Trophoblast cell (in vitro differentiated cells and primary cell): Measurements from ENCODE around the gene NMT1.

Source experiments
- DNase-seq, 2 donors: peaks; one replicate each; pipeline ENCODE4 v3.0.0-alpha.2; 2016
- H2AFZ ChIP-seq: 2 replicates; pipeline ENCODE4 v1.6.1; 2013; ENCODE audit warnings: low read length, moderate library complexity, mild to moderate bottlenecking; ENCODE audit not compliant: insufficient read depth, poor library complexity
- H2AK5ac ChIP-seq: 2 replicates; pipeline ENCODE4 v1.6.1; 2013; ENCODE audit warnings: mild to moderate bottlenecking, low read length
- H2BK120ac ChIP-seq: 2 replicates; pipeline ENCODE4 v1.6.1; 2013; ENCODE audit warnings: low read length, mild to moderate bottlenecking, moderate library complexity; ENCODE audit not compliant: insufficient read depth, poor library complexity
- H2BK12ac ChIP-seq: 2 replicates; pipeline ENCODE4 v1.6.1; 2013; ENCODE audit warnings: mild to moderate bottlenecking, low read length, moderate library complexity
- H2BK5ac ChIP-seq: 2 replicates; pipeline ENCODE4 v1.6.1; 2013; ENCODE audit warnings: low read length, low read depth, moderate library complexity, mild to moderate bottlenecking; ENCODE audit not compliant: poor library complexity
- H3K14ac ChIP-seq: 2 replicates; pipeline ENCODE4 v1.6.1; 2013; ENCODE audit warnings: mild to moderate bottlenecking, low read length
- H3K18ac ChIP-seq: 2 replicates; pipeline ENCODE4 v1.6.1; 2013; ENCODE audit warnings: mild to moderate bottlenecking, low read length
- H3K23ac ChIP-seq: 2 replicates; pipeline ENCODE4 v1.6.1; 2013; ENCODE audit warnings: low read length
- H3K27ac ChIP-seq: 2 replicates; pipeline ENCODE4 v1.5.1; 2013; ENCODE audit warnings: low read depth, mild to moderate bottlenecking, inconsistent platforms, low read length, moderate library complexity
- H3K27me3 ChIP-seq: 2 replicates; pipeline ENCODE4 v1.6.1; 2013; ENCODE audit warnings: inconsistent platforms, mild to moderate bottlenecking, low read length, moderate library complexity; ENCODE audit not compliant: insufficient read depth
- H3K36me3 ChIP-seq, 2 experiments: 1 replicate in 1 of 2; 2 replicates in 1 of 2; pipeline ENCODE4 v1.6.1; 2013; ENCODE audit warnings: low read length in 2 of 2, mild to moderate bottlenecking in 2 of 2, moderate library complexity in 1 of 2; ENCODE audit not compliant: insufficient read depth in 2 of 2, control insufficient read depth in 1 of 2
- H3K4ac ChIP-seq: 2 replicates; pipeline ENCODE4 v1.6.1; 2013; ENCODE audit warnings: low read depth, mild to moderate bottlenecking, low read length, moderate library complexity
- H3K4me1 ChIP-seq, 2 experiments: 1 replicate in 1 of 2; 2 replicates in 1 of 2; pipeline ENCODE4 v1.6.1; 2013; ENCODE audit warnings: low read length in 2 of 2, mild to moderate bottlenecking in 2 of 2, moderate library complexity in 1 of 2; ENCODE audit not compliant: insufficient read depth in 2 of 2, control insufficient read depth in 1 of 2
- H3K4me2 ChIP-seq: 2 replicates; pipeline ENCODE4 v1.6.1; 2013; ENCODE audit warnings: inconsistent platforms, mild to moderate bottlenecking, low read length, moderate library complexity
- H3K4me3 ChIP-seq: 2 replicates; pipeline ENCODE4 v1.5.1; 2013; ENCODE audit warnings: mild to moderate bottlenecking, low read depth, low read length, inconsistent platforms
- H3K79me1 ChIP-seq: one replicate; pipeline ENCODE4 v1.6.1; 2013; ENCODE audit warnings: low read length
- H3K79me2 ChIP-seq: 2 replicates; pipeline ENCODE4 v1.6.1; 2013; ENCODE audit warnings: low read length, mild to moderate bottlenecking; ENCODE audit not compliant: control insufficient read depth, insufficient read depth, poor library complexity
- H3K9ac ChIP-seq: 2 replicates; pipeline ENCODE4 v1.6.1; 2013; ENCODE audit warnings: mild to moderate bottlenecking, low read length
- H3K9me3 ChIP-seq: 2 replicates; pipeline ENCODE4 v1.6.1; 2013; ENCODE audit warnings: low read depth, mild to moderate bottlenecking, control low read depth, inconsistent platforms, low read length; ENCODE audit not compliant: insufficient read depth
- H4K12ac ChIP-seq: 2 replicates; pipeline ENCODE4 v1.6.1; 2013; ENCODE audit warnings: low read depth, mild to moderate bottlenecking, low read length, moderate library complexity
- H4K8ac ChIP-seq: 2 replicates; pipeline ENCODE4 v1.6.1; 2013; ENCODE audit warnings: low read depth, mild to moderate bottlenecking, low read length, moderate library complexity
- H4K91ac ChIP-seq: one replicate; pipeline ENCODE4 v1.6.1; 2013; ENCODE audit warnings: low read depth, mild to moderate bottlenecking, low read length, moderate library complexity
- WGBS: extraction: QIAGEN DNeasy Blood & Tissue Kit; methylation state at CpG from one replicate; pipeline ENCODE4 v1.1.7; 2013; ENCODE audit warnings: missing lambda C conversion rate; ENCODE audit not compliant: insufficient read length, insufficient coverage; ENCODE audit errors: extremely low coverage; 5-methylcytosine and 5-hydroxymethylcytosine counted together

Gene NMT1

DNA sequence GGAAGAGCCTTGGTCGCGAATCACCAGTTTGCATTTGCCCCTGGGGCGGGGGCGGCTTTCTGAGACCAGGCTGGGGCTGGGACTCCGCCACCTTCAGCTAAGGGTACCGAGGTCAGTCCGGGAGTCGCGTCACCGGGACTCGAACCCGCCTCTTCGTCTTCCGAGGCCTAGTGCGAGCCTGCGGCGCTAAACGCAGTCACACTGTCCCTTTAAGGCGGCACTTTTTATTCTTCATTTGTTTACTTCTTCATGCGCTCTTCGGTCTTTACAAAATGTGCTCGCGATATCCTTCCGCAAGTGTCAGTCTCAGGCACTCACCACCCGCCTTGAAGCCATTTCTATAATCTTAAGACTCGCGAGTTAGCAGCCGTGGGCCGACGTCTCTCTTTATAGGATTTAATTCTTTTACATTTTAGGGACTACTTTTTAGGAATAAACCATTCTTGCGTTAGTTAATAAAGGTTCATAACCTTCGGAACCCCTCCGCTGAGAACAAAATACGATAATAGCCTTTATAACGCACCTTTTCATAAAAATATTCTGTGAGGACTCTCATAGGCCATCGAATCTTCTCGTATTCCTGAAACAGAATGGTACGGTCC lies 86.6 kb downstream of the NMT1 start:
- peak; percentile 88 to 97 for DNase-seq
- Histone ChIP-seq H2BK120ac (peak overlapping the region; percentile 77), H3K27me3 (no peaks in the 10 kb centered on the region), H3K79me2 (peaks cover 20% of the 10 kb centered on the region), H3K79me1 (peaks cover 35% of the 10 kb centered on the region), H3K36me3 (no peaks in the 10 kb centered on the region), H4K91ac (peak overlapping the region; percentile 92), H2BK12ac (no peak overlapping the region), H3K4me3 (peak overlapping the region; percentile 78), H3K9me3 (no peaks in the 10 kb centered on the region), H3K14ac (peak overlapping the region; percentile 88), H3K9ac (peak overlapping the region; percentile 41), H3K4me1 (peaks cover 16 to 27% of the 10 kb centered on the region in 2 experiments), H3K27ac (peak overlapping the region; percentile 95), H2BK5ac (peak overlapping the region; percentile 94), H3K4ac (peak overlapping the region; percentile 67), H3K18ac (peak overlapping the region; percentile 91), H2AFZ (peak overlapping the region; percentile 67), H3K23ac (no peak overlapping the region), H4K8ac (peak overlapping the region; percentile 85), H2AK5ac (no peak overlapping the region), H3K4me2 (peak overlapping the region; percentile 49), H4K12ac (peak overlapping the region; percentile 95)
- no CpG with 5 or more reads among the region's 38 CpGs for WGBS

DNA sequence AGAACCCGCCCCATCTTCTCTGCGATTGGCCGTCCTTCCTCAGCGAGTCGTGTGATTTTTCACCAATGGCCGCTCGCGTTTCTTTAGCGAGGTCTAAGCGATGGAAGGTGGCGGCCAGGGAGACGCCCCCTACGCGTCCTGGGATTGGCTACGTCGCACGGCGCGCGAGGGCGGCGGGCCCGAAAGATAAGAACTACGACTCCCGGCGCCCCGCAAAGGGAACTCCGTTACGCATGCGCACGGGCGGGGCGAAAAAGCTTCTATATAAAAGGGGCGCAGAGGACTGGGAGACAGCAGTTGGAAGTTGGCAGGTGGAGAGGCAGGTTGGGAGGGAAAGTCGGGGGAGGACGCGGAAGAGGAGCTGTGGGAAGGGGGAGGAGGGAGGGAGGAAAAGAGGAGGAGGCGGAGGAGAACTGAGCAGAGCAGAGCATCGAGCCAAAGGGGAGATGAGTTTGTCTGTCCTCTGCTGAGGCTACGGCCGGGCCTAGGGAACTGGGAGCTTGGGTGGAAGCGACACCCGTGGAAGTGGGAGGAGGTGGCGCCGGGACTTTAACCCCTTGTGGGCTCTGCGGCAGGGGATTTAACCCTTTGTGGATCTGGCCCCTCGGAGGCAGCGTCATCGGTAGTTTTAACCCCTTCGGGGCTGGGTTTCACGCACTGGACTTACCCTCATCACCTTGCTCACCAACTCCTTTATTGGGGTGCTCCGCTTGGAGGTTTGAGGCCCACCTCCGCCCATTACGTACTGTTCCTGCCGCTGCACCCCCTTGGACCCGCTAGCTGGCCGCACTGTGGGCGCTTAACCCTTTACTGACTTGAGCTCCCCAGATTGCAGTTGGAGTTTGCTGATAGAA lies 87.3 kb downstream of the NMT1 start, which contains the start of gene HEXIM1:
Gene HEXIM1 (plus strand): TSS at position 293 of the 854 bp plus-strand sequence. CDS start 716 bp downstream, outside the sequence.
- H2AFZ ChIP-seq, result peak within 1 kb of the TSS; percentile 67
- H3K36me3 ChIP-seq, result no peaks in the 10 kb centered on the region
- H4K91ac ChIP-seq, result peak within 1 kb of the TSS; percentile 92
- H4K8ac ChIP-seq, result peak within 1 kb of the TSS; percentile 85
- peak within 1 kb of the TSS; percentile 95 for H4K12ac ChIP-seq
- H3K4me1 ChIP-seq, result peaks cover 16 to 27% of the 10 kb centered on the region in 2 experiments
- peak within 1 kb of the TSS; percentile 94 for H2BK5ac ChIP-seq
- H3K4me2 ChIP-seq, result peak within 1 kb of the TSS; percentile 88
- H3K9ac ChIP-seq, result peak within 1 kb of the TSS; percentile 85
- peak within 1 kb of the TSS; percentile 93 for H3K14ac ChIP-seq
- H2BK120ac ChIP-seq, result peak within 1 kb of the TSS; percentile 81
- peak within 1 kb of the TSS; percentile 90 for H3K4me3 ChIP-seq
- no CpG with 5 or more reads among the region's 58 CpGs for WGBS
- peaks cover 35% of the 10 kb centered on the region for H3K79me1 ChIP-seq
- no peak within 1 kb of the TSS for H3K23ac ChIP-seq
- no peaks in the 10 kb centered on the region for H3K27me3 ChIP-seq
- H3K4ac ChIP-seq, result peak within 1 kb of the TSS; percentile 75
- peak; percentile 100 for DNase-seq
- H3K9me3 ChIP-seq, result no peaks in the 10 kb centered on the region
- peaks cover 20% of the 10 kb centered on the region for H3K79me2 ChIP-seq
- H2BK12ac ChIP-seq, result peak within 1 kb of the TSS; percentile 31
- H2AK5ac ChIP-seq, result peak within 1 kb of the TSS; percentile 34
- peak within 1 kb of the TSS; percentile 95 for H3K27ac ChIP-seq
- peak within 1 kb of the TSS; percentile 95 for H3K18ac ChIP-seq

DNA sequence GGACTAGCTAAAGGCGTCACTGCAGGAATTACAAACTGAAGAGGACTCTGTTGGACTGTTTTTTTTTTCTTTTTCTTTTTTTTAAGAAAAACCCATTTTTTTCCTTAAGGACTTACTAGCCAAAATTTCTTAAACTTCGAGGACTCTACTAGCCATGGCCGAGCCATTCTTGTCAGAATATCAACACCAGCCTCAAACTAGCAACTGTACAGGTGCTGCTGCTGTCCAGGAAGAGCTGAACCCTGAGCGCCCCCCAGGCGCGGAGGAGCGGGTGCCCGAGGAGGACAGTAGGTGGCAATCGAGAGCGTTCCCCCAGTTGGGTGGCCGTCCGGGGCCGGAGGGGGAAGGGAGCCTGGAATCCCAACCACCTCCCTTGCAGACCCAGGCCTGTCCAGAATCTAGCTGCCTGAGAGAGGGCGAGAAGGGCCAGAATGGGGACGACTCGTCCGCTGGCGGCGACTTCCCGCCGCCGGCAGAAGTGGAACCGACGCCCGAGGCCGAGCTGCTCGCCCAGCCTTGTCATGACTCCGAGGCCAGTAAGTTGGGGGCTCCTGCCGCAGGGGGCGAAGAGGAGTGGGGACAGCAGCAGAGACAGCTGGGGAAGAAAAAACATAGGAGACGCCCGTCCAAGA lies 88.0 kb downstream of the NMT1 start:
- H3K27me3 ChIP-seq, result no peaks in the 10 kb centered on the region
- peak overlapping the region; percentile 31 for H2BK12ac ChIP-seq
- WGBS, result no CpG with 5 or more reads among the region's 32 CpGs
- H4K12ac ChIP-seq, result peak overlapping the region; percentile 68
- H3K9ac ChIP-seq, result peak overlapping the region; percentile 85
- H2AK5ac ChIP-seq, result peak overlapping the region; percentile 34
- H3K4ac ChIP-seq, result peak overlapping the region; percentile 75
- H3K4me1 ChIP-seq, result peaks cover 9 to 23% of the 10 kb centered on the region in 2 experiments
- peak overlapping the region; percentile 88 for H3K4me2 ChIP-seq
- H3K18ac ChIP-seq, result peak overlapping the region; percentile 95
- peak overlapping the region; percentile 90 for H3K4me3 ChIP-seq
- peak overlapping the region; percentile 93 for H3K14ac ChIP-seq
- peaks cover 29% of the 10 kb centered on the region for H3K79me1 ChIP-seq
- no peak overlapping the region for H3K23ac ChIP-seq
- H2BK5ac ChIP-seq, result peak overlapping the region; percentile 89
- H3K36me3 ChIP-seq, result no peaks in the 10 kb centered on the region
- peak; percentile 58 to 72 for DNase-seq
- peak overlapping the region; percentile 48 for H2AFZ ChIP-seq
- H3K9me3 ChIP-seq, result no peaks in the 10 kb centered on the region
- H3K27ac ChIP-seq, result peak overlapping the region; percentile 91
- peak overlapping the region; percentile 81 for H2BK120ac ChIP-seq
- H4K91ac ChIP-seq, result peak overlapping the region; percentile 86
- H4K8ac ChIP-seq, result peak overlapping the region; percentile 64
- H3K79me2 ChIP-seq, result peaks cover 16% of the 10 kb centered on the region
